CD14-positive monocyte (primary cell): Measurements from ENCODE around the gene MYH8. TPM values are rescaled to one million over a fixed set of nuclear protein-coding genes. Genes with fewer than 3 reads are reported as not detected.

Experiments
- DNase-seq, 3 donors: peaks; one replicate each; pipeline ENCODE4 v3.0.0-alpha.2; 2011 to 2022
- H2AFZ ChIP-seq: 2 replicates; pipeline ENCODE4 v1.6.0; 2012; ENCODE audit warnings: mild to moderate bottlenecking, low read depth, low read length, inconsistent platforms; ENCODE audit not compliant: insufficient read depth, poor library complexity, severe bottlenecking
- H3K27ac ChIP-seq, 2 donors: 1 replicate in 1 of 2; 2 replicates in 1 of 2; pipeline ENCODE4 v1.5.1; 2012 to 2013; ENCODE audit warnings: low read length in 2 of 2, control low read depth in 1 of 2, inconsistent platforms in 1 of 2, low read depth in 1 of 2, mild to moderate bottlenecking in 1 of 2
- H3K27me3 ChIP-seq, 2 donors: one replicate each; pipeline versions ENCODE4 v1.6.0 to v1.6.1; 2011 to 2013; ENCODE audit warnings: low read length in 2 of 2; ENCODE audit not compliant: control insufficient read depth in 2 of 2, insufficient read depth in 2 of 2
- H3K36me3 ChIP-seq, 2 donors: replicated peaks in 1 of 2; 1 replicate in 1 of 2; 2 replicates in 1 of 2; pipeline versions ENCODE4 v1.5.1 to v1.6.1; 2012 to 2013; ENCODE audit warnings: low read length in 2 of 2, control low read depth in 1 of 2, inconsistent platforms in 1 of 2, mild to moderate bottlenecking in 1 of 2; ENCODE audit not compliant: insufficient read depth in 2 of 2, control insufficient read depth in 1 of 2
- H3K4me1 ChIP-seq, 2 donors: 1 replicate in 1 of 2; 2 replicates in 1 of 2; pipeline versions ENCODE4 v1.5.1 to v1.6.1; 2012 to 2013; ENCODE audit warnings: low read length in 2 of 2, control low read depth in 1 of 2, inconsistent platforms in 1 of 2, mild to moderate bottlenecking in 1 of 2, moderate library complexity in 1 of 2; ENCODE audit not compliant: insufficient read depth in 2 of 2, control insufficient read depth in 1 of 2
- H3K4me2 ChIP-seq: replicated peaks from 2 replicates; pipeline ENCODE3; 2012; ENCODE audit warnings: low read length, moderate library complexity, mild to moderate bottlenecking; ENCODE audit not compliant: poor library complexity, severe bottlenecking; ENCODE audit errors: extremely low read depth
- H3K4me3 ChIP-seq, 3 experiments: fragments of 200-600 bp in 1 of 3; sonication (generic) in 1 of 3; replicated peaks in 1 of 3; 1 replicate in 2 of 3; 2 replicates in 1 of 3; pipeline ENCODE4 v1.5.1; 2011 to 2013; ENCODE audit warnings: low read length in 3 of 3, mild to moderate bottlenecking in 3 of 3, control low read depth in 2 of 3, low read depth in 2 of 3, inconsistent platforms in 1 of 3, moderate library complexity in 1 of 3
- H3K79me2 ChIP-seq: 2 replicates; pipeline ENCODE4 v1.6.0; 2012; ENCODE audit warnings: mild to moderate bottlenecking, control low read depth, inconsistent platforms, low read length, moderate library complexity; ENCODE audit not compliant: insufficient read depth
- H3K9ac ChIP-seq: 2 replicates; pipeline ENCODE4 v1.6.0; 2017; ENCODE audit warnings: low read length, mild to moderate bottlenecking; ENCODE audit not compliant: insufficient read depth, poor library complexity, severe bottlenecking
- H3K9me3 ChIP-seq, 2 donors: replicated peaks in 1 of 2; 1 replicate in 1 of 2; 2 replicates in 1 of 2; pipeline versions ENCODE4 v1.5.1 to v1.6.1; 2012 to 2013; ENCODE audit warnings: low read length in 2 of 2, control low read depth in 1 of 2; ENCODE audit not compliant: control insufficient read depth in 1 of 2, insufficient read depth in 1 of 2
- H4K20me1 ChIP-seq: 2 replicates; pipeline ENCODE4 v1.6.0; 2012; ENCODE audit warnings: mild to moderate bottlenecking, low read length, control low read depth, moderate library complexity; ENCODE audit not compliant: insufficient read depth
- H3K27ac Mint-ChIP-seq, 7 donors: one replicate each; pipeline ENCODE4 v1.8.0; 2020; ENCODE audit warnings: mild to moderate bottlenecking in 7 of 7, mixed read lengths in 7 of 7, moderate library complexity in 6 of 7, inconsistent platforms in 2 of 7
- H3K27me3 Mint-ChIP-seq, 3 donors: one replicate each; pipeline ENCODE4 v1.8.0; 2021 to 2022; ENCODE audit warnings: low read depth in 3 of 3, mild to moderate bottlenecking in 3 of 3, mixed read lengths in 3 of 3, moderate library complexity in 3 of 3, inconsistent platforms in 1 of 3
- H3K36me3 Mint-ChIP-seq, 2 donors: one replicate each; pipeline ENCODE4 v1.8.0; 2020; ENCODE audit warnings: mixed read lengths in 2 of 2, inconsistent platforms in 1 of 2, mild to moderate bottlenecking in 1 of 2
- H3K4me1 Mint-ChIP-seq: one replicate; pipeline ENCODE4 v1.8.0; 2020; ENCODE audit warnings: mild to moderate bottlenecking, mixed read lengths
- H3K4me3 Mint-ChIP-seq, 2 donors: one replicate each; pipeline ENCODE4 v1.8.0; 2020; ENCODE audit warnings: mild to moderate bottlenecking in 2 of 2, mixed read lengths in 2 of 2, moderate library complexity in 1 of 2
- H3K9me3 Mint-ChIP-seq, 7 donors: one replicate each; pipeline ENCODE4 v1.8.0; 2020 to 2022; ENCODE audit warnings: mixed read lengths in 7 of 7, mild to moderate bottlenecking in 6 of 7, moderate library complexity in 6 of 7, inconsistent platforms in 2 of 7
- WGBS: methylation state at CpG from one replicate; pipeline ENCODE4 v1.1.5; 2013; ENCODE audit warnings: missing lambda C conversion rate; ENCODE audit not compliant: insufficient coverage; 5-methylcytosine and 5-hydroxymethylcytosine counted together
- intact Hi-C, 2 donors: fragments of 100-400 bp; cut with micrococcal nuclease; formaldehyde crosslinking; loops; one replicate each; pipeline versions ENCODE4 v1.15.0 to v1.15.1; 2023
- polyA plus RNA-seq, 3 donors: library from polyadenylated mRNA; depleted of rRNA in 1 of 3; unstranded in 2 of 3; stranded (reverse) in 1 of 3; fragments of 300-500 nt in 2 of 3; fragments of >200 nt in 1 of 3; fragmentation: Illumina TruSeq in 2 of 3; gene quantifications; 1 replicate in 2 of 3; 2 replicates in 1 of 3; pipeline ENCODE4 v1.2.3, GENCODE V29; 2012 to 2021
- TF ChIP-seq, protein P1 (sequence below): fragments of 200-600 bp; IDR thresholded peaks from one replicate; pipeline ENCODE4 v1.8.0; 2022; ENCODE audit warnings: antibody characterized with exemption, mild to moderate bottlenecking

Gene MYH8
- polyA plus RNA-seq, 3 donors = not detected

DNA sequence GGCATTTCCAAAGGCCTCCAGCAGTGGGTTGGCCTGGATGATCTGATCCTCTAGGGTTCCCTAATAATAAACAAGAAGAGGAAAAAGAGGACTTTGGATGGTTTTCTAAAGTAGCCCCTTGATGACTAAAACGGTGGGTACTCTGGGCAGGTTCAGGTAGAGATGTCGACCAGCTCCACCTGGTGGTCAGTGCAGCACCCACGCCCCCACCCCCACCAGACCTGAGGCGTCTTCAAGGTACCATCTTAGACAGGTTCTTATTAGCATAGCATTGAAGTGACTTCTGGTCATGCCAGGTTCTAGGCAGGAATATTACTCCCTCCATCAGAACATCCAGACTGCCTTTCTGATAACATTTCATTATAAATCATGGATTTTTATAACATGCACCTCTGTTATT is 64.0 kb downstream of the MYH8 start:
- no peaks in the 10 kb centered on the region for H4K20me1 ChIP-seq
- Mint-ChIP-seq H3K9me3 (no peaks in the 10 kb centered on the region), H3K27me3 (peaks cover 2 to 11% (median 6%) of the 10 kb centered on the region in 3 donors), H3K36me3 (no peaks in the 10 kb centered on the region), H3K4me3 (no peak overlapping the region), H3K27ac (no peak overlapping the region), H3K4me1 (no peaks in the 10 kb centered on the region)
- no peak overlapping the region for H3K4me2 ChIP-seq
- H3K36me3 ChIP-seq = no peaks in the 10 kb centered on the region
- no peak overlapping the region for H3K4me3 ChIP-seq
- WGBS = 0% methylated on average over 3 of the region's 4 CpGs
- no peak overlapping the region for H2AFZ ChIP-seq
- intact Hi-C loops = no loop called here
- no peak overlapping the region for H3K9ac ChIP-seq
- DNase-seq = no peak
- no peaks in the 10 kb centered on the region for H3K9me3 ChIP-seq
- H3K27me3 ChIP-seq = peaks cover 0 to 2% of the 10 kb centered on the region in 2 donors
- no peaks in the 10 kb centered on the region for H3K79me2 ChIP-seq
- H3K4me1 ChIP-seq = no peaks in the 10 kb centered on the region
- TF ChIP-seq, protein P1, sequence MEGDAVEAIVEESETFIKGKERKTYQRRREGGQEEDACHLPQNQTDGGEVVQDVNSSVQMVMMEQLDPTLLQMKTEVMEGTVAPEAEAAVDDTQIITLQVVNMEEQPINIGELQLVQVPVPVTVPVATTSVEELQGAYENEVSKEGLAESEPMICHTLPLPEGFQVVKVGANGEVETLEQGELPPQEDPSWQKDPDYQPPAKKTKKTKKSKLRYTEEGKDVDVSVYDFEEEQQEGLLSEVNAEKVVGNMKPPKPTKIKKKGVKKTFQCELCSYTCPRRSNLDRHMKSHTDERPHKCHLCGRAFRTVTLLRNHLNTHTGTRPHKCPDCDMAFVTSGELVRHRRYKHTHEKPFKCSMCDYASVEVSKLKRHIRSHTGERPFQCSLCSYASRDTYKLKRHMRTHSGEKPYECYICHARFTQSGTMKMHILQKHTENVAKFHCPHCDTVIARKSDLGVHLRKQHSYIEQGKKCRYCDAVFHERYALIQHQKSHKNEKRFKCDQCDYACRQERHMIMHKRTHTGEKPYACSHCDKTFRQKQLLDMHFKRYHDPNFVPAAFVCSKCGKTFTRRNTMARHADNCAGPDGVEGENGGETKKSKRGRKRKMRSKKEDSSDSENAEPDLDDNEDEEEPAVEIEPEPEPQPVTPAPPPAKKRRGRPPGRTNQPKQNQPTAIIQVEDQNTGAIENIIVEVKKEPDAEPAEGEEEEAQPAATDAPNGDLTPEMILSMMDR = no peak
- H3K27ac ChIP-seq = no peak overlapping the region

DNA sequence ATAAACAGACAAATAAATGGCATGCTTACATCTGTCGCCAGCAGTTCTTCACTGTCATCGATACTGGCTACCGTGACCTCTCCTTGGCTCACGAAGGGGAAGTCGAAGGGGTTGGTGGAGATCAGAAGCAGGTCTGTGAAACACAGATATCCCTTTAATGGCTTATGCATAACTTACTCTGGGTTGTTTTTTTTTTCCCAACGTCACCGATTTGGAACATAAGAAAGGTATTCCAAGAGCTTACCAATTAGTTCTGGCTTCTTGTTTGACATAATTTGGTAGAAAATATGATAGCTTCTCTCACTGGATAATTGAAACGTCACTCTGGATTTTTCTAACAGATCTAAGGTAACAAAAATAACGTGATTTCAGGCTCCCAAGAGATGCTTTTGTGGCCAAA is 67.1 kb downstream of the MYH8 start:
- H3K4me1 ChIP-seq = no peaks in the 10 kb centered on the region
- TF ChIP-seq, protein P1 = no peak
- H3K9ac ChIP-seq = no peak overlapping the region
- Mint-ChIP-seq H3K27me3 (peaks cover 2 to 10% (median 6%) of the 10 kb centered on the region in 3 donors), H3K4me1 (no peaks in the 10 kb centered on the region), H3K4me3 (no peak overlapping the region), H3K36me3 (no peaks in the 10 kb centered on the region), H3K9me3 (no peaks in the 10 kb centered on the region), H3K27ac (no peak overlapping the region)
- DNase-seq = no peak
- H2AFZ ChIP-seq = no peak overlapping the region
- H3K27ac ChIP-seq = no peak overlapping the region
- no peaks in the 10 kb centered on the region for H4K20me1 ChIP-seq
- no peak overlapping the region for H3K4me2 ChIP-seq
- H3K9me3 ChIP-seq = no peaks in the 10 kb centered on the region
- no peak overlapping the region for H3K4me3 ChIP-seq
- H3K27me3 ChIP-seq = peaks cover 0 to 2% of the 10 kb centered on the region in 2 donors
- WGBS = 80% methylated on average over 3 of the region's 9 CpGs
- H3K79me2 ChIP-seq = no peaks in the 10 kb centered on the region
- H3K36me3 ChIP-seq = no peaks in the 10 kb centered on the region
- intact Hi-C loops = no loop called here
